Cardiac muscle cell (in vitro differentiated cells and primary cell): ENCODE measurements around the gene LRP8. TPM values are rescaled to one million over a fixed set of nuclear protein-coding genes. Genes with fewer than 3 reads are reported as not detected.

ENCODE experiments used
- DNase-seq, 2 donors: peaks; one replicate each; pipeline versions ENCODE4 v3.0.0 to v3.0.0-alpha.2; 2010 to 2017; ENCODE audit warnings: low read depth in 1 of 2, low spot score in 1 of 2
- H3K27ac ChIP-seq: fragments of 200-600 bp; sonication (generic); 2 replicates; pipeline ENCODE4 v1.5.1; 2016
- H3K27me3 ChIP-seq: fragments of 200-600 bp; sonication (generic); 2 replicates; pipeline ENCODE4 v1.6.0; 2016; ENCODE audit warnings: control low read depth
- H3K36me3 ChIP-seq: fragments of 200-600 bp; sonication (generic); 2 replicates; pipeline ENCODE4 v1.5.1; 2016; ENCODE audit warnings: control low read depth
- H3K4me1 ChIP-seq: fragments of 200-600 bp; sonication (generic); 2 replicates; pipeline ENCODE4 v1.8.1; 2017; ENCODE audit warnings: low read depth, mild to moderate bottlenecking, mixed run types
- H3K4me3 ChIP-seq: fragments of 200-600 bp; sonication (generic); 2 replicates; pipeline ENCODE4 v1.5.1; 2016; ENCODE audit warnings: mild to moderate bottlenecking
- H3K9me3 ChIP-seq: fragments of 200-600 bp; sonication (generic); 2 replicates; pipeline ENCODE4 v1.5.1; 2017; ENCODE audit warnings: low read depth, mild to moderate bottlenecking, control low read depth
- CTCF ChIP-seq: IDR thresholded peaks from 2 replicates; pipeline ENCODE4 v1.5.1; 2012; ENCODE audit warnings: low read depth, mild to moderate bottlenecking, low read length
- polyA plus RNA-seq: library from polyadenylated mRNA; unstranded; fragments of >200 nt; fragmentation: Nextera tagmentation; extraction: Ambion mirVana; gene quantifications from 2 replicates; pipeline ENCODE4 v1.2.1, GENCODE V29; 2016
- total RNA-seq: library from RNA; depleted of rRNA; stranded (reverse); fragments of >200 nt; gene quantifications from 2 replicates; pipeline ENCODE4 v1.2.3, GENCODE V29; 2016

Gene LRP8
- total and polyA plus RNA-seq, 2 experiments from 2014 or later: 5.4 to 9.7 TPM

GRCh38 chr1:53254011-53254640, 73.7 kb downstream of the LRP8 start:
- Histone ChIP-seq H3K4me1 (peaks cover 25% of the 10 kb centered on the region), H3K27ac (peak overlapping the region; percentile 69), H3K36me3 (no peaks in the 10 kb centered on the region), H3K27me3 (no peaks in the 10 kb centered on the region), H3K9me3 (no peaks in the 10 kb centered on the region), H3K4me3 (no peak overlapping the region)
- TF ChIP-seq CTCF: no peak
- DNase-seq: peak; percentile 56 to 74

- Histone ChIP-seq H3K27ac (peak overlapping the region; percentile 30), H3K4me1 (peaks cover 9% of the 10 kb centered on the region), H3K9me3 (no peaks in the 10 kb centered on the region), H3K27me3 (no peaks in the 10 kb centered on the region), H3K36me3 (no peaks in the 10 kb centered on the region), H3K4me3 (no peak overlapping the region)
- no peak for DNase-seq
- TF ChIP-seq CTCF: no peak
These were observed 77.5 kb downstream of the LRP8 start for GRCh38 chr1:53250325-53250724.

- H3K9me3 ChIP-seq: no peaks in the 10 kb centered on the region
- H3K36me3 ChIP-seq: no peaks in the 10 kb centered on the region
- no peak overlapping the region for H3K4me3 ChIP-seq
- no peak for TF ChIP-seq CTCF
- no peak for DNase-seq
- peak overlapping the region; percentile 30 for H3K27ac ChIP-seq
- H3K4me1 ChIP-seq: peaks cover 9% of the 10 kb centered on the region
- no peaks in the 10 kb centered on the region for H3K27me3 ChIP-seq
These were observed 78.2 kb downstream of the LRP8 start for GRCh38 chr1:53249706-53250105.

GRCh38 chr1:53246261-53247134, 81.4 kb downstream of the LRP8 start:
- Histone ChIP-seq H3K36me3 (no peaks in the 10 kb centered on the region), H3K27me3 (no peaks in the 10 kb centered on the region), H3K4me1 (no peaks in the 10 kb centered on the region), H3K9me3 (no peaks in the 10 kb centered on the region), H3K27ac (no peak overlapping the region), H3K4me3 (no peak overlapping the region)
- no peak for TF ChIP-seq CTCF
- DNase-seq: no peak

- DNase-seq: no peak
- Histone ChIP-seq H3K9me3 (no peaks in the 10 kb centered on the region), H3K4me3 (no peak overlapping the region), H3K36me3 (no peaks in the 10 kb centered on the region), H3K27ac (no peak overlapping the region), H3K4me1 (no peaks in the 10 kb centered on the region), H3K27me3 (no peaks in the 10 kb centered on the region)
- no peak for TF ChIP-seq CTCF
These were observed 83.7 kb downstream of the LRP8 start for GRCh38 chr1:53244141-53244540.
